PC-3 (cell line): Measurements from ENCODE around the gene BICRAL. TPM values are rescaled to one million over a fixed set of nuclear protein-coding genes. Genes with fewer than 3 reads are reported as not detected.
"Not testable (repeated sequence)": the region's sequence is repeated elsewhere in the genome, so short reads cannot be mapped to it uniquely, and the experiment has no call there.

Source experiments
- ATAC-seq: fragments of 200-7000 bp; cut with Tn5 transposase; 2 replicates; pipeline ENCODE4 v1.9.1; 2020; ENCODE audit warnings: mild to moderate bottlenecking, moderate library complexity
- BruUV-seq: library from RNA; stranded (reverse); fragments of 400-500 nt; replicated peaks from 2 replicates; lab custom pipeline; 2021; lab: Mats Ljungman, UMichigan
- CTCF ChIA-PET: fragments of 300-600 bp; sonication (Branson Sonifier 250); formaldehyde crosslinking; loops from one replicate; lab custom pipeline; 2022; ENCODE audit warnings: antibody characterized with exemption; lab: Charles Lee
- POLR2A ChIA-PET: fragments of 300-600 bp; sonication (Branson Sonifier 250); formaldehyde crosslinking; loops from one replicate; lab custom pipeline; 2022; ENCODE audit warnings: antibody characterized with exemption; ENCODE audit not compliant: unreplicated experiment; lab: Charles Lee
- DNase-seq: peaks from one replicate; pipeline ENCODE4 v3.0.0-alpha.2; 2015
- H2AFZ ChIP-seq: fragments of 300-600 bp; sonication (generic); 2 replicates; pipeline ENCODE4 v1.6.0; 2016; ENCODE audit warnings: antibody characterized with exemption, low read length
- H3F3A ChIP-seq: fragments of 300-600 bp; sonication (generic); one replicate; pipeline ENCODE4 v1.6.0; 2017; ENCODE audit warnings: antibody characterized with exemption, low read length, control low read depth, mild to moderate bottlenecking; ENCODE audit not compliant: unreplicated experiment
- H3K27ac ChIP-seq: fragments of 300-600 bp; sonication (generic); 2 replicates; pipeline ENCODE4 v1.5.1; 2016; ENCODE audit warnings: mild to moderate bottlenecking, low read length
- H3K27me3 ChIP-seq: fragments of 300-600 bp; sonication (generic); 2 replicates; pipeline ENCODE4 v1.6.1; 2016; ENCODE audit warnings: low read length, mixed read lengths
- H3K36me3 ChIP-seq: fragments of 300-600 bp; sonication (generic); 2 replicates; pipeline ENCODE4 v1.6.1; 2016; ENCODE audit warnings: low read depth, mixed run types, low read length, mixed read lengths
- H3K4me1 ChIP-seq: fragments of 300-600 bp; sonication (generic); 2 replicates; pipeline ENCODE4 v1.5.1; 2016; ENCODE audit warnings: low read length; ENCODE audit not compliant: insufficient read depth
- H3K4me2 ChIP-seq: fragments of 300-600 bp; sonication (generic); 2 replicates; pipeline ENCODE4 v1.6.0; 2016; ENCODE audit warnings: low read length
- H3K4me3 ChIP-seq: fragments of 300-600 bp; sonication (generic); 2 replicates; pipeline ENCODE4 v1.5.1; 2016; ENCODE audit warnings: mild to moderate bottlenecking, low read length, mixed read lengths
- H3K79me2 ChIP-seq: fragments of 300-600 bp; sonication (generic); 2 replicates; pipeline ENCODE4 v1.6.1; 2017; ENCODE audit warnings: low read length, mixed read lengths
- H3K9ac ChIP-seq: fragments of 300-600 bp; sonication (generic); 2 replicates; pipeline ENCODE4 v1.6.0; 2016; ENCODE audit warnings: mild to moderate bottlenecking, low read length
- H3K9me2 ChIP-seq: fragments of 300-600 bp; sonication (generic); replicated peaks from 2 replicates; pipeline ENCODE4 v1.6.1; 2016; ENCODE audit warnings: mixed run types, low read length, mixed read lengths
- H3K9me3 ChIP-seq: fragments of 300-600 bp; sonication (generic); 2 replicates; pipeline ENCODE4 v1.6.1; 2016; ENCODE audit warnings: low read length, mixed read lengths
- H4K20me1 ChIP-seq: fragments of 300-600 bp; sonication (generic); 2 replicates; pipeline ENCODE4 v1.6.1; 2016; ENCODE audit warnings: low read length, mixed read lengths
- CTCF ChIP-seq: fragments of 300-600 bp; sonication (generic); conservative IDR thresholded peaks from 2 replicates; pipeline ENCODE4 v1.5.1; 2017; ENCODE audit warnings: antibody characterized with exemption, low read depth, mild to moderate bottlenecking, low read length
- EZH2 ChIP-seq: fragments of 300-600 bp; sonication (generic); IDR thresholded peaks from one replicate; pipeline ENCODE4 v1.6.1; 2017; ENCODE audit warnings: antibody characterized with exemption, mild to moderate bottlenecking, low read length; ENCODE audit not compliant: unreplicated experiment
- EZH2phosphoT487 ChIP-seq: fragments of 300-600 bp; sonication (generic); IDR thresholded peaks from 2 replicates; pipeline ENCODE4 v1.6.1; 2018; ENCODE audit warnings: mild to moderate bottlenecking, antibody characterized with exemption, low read length, borderline replicate concordance
- intact Hi-C: fragments of 100-400 bp; cut with micrococcal nuclease; formaldehyde crosslinking; loops from 2 replicates; pipeline ENCODE4 v1.9.0; 2023
- total RNA-seq: library from RNA; depleted of rRNA; stranded (reverse); fragments of >200 nt; gene quantifications from 2 replicates; pipeline ENCODE4 v1.2.3, GENCODE V29; 2014

BICRAL gene
- total RNA-seq, 1 experiment from 2014 or later, result 3.3 TPM

DNA sequence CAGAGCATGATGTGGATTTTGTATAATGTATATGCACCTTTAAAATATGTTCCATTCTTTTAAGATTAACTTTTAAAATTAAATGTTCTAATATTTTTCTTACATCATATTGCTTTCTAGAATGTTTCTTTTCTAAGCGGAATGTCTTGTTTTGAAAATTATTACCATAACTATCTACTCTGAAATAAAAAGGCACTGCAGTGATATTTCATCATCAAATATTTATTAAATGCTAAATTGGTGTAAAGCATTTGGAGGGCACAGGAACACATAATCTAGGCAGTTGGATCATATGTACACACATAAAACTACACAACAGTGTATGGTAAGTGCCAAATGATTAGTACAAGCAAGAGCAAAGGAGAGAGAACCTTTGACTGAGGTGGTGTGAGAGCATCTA lies 13.8 kb downstream of the BICRAL start:
- no peaks in the 10 kb centered on the region for H3K36me3 ChIP-seq
- H3K9ac ChIP-seq, result no peak overlapping the region
- ATAC-seq (no peak), DNase-seq (no peak)
- no peak overlapping the region for H2AFZ ChIP-seq
- peaks cover 17% of the 10 kb centered on the region for H3K4me1 ChIP-seq
- H3K9me2 ChIP-seq, result no peaks in the 10 kb centered on the region
- H3K4me3 ChIP-seq, result no peak overlapping the region
- H3K79me2 ChIP-seq, result no peaks in the 10 kb centered on the region
- no peak for TF ChIP-seq CTCF
- no peak for TF ChIP-seq EZH2phosphoT487
- no peak for TF ChIP-seq EZH2
- CTCF ChIA-PET, result interaction anchor here (0.6 kb wide), 1 partner anchor 62 kb away, joined by 8 read pairs; no protein-coding TSS in a partner anchor
- BruUV-seq, result no TSS peak
- no peak overlapping the region for H3K27ac ChIP-seq
- H3K4me2 ChIP-seq, result no peak overlapping the region
- no peaks in the 10 kb centered on the region for H3K9me3 ChIP-seq
- peaks cover 4% of the 10 kb centered on the region for H3F3A ChIP-seq
- POLR2A ChIA-PET, result no interaction called here
- no peaks in the 10 kb centered on the region for H4K20me1 ChIP-seq
- H3K27me3 ChIP-seq, result no peaks in the 10 kb centered on the region
- intact Hi-C loops, result no loop called here

GRCh38 chr6:42796171-42796570 lies 14.3 kb downstream of the BICRAL start:
- ChIA-PET POLR2A (no interaction called here), CTCF (interaction anchor here (0.6 kb wide), 1 partner anchor 371 kb away, joined by 6 read pairs; no protein-coding TSS in a partner anchor)
- no peak for TF ChIP-seq EZH2phosphoT487
- TF ChIP-seq CTCF, result no peak
- no peak for TF ChIP-seq EZH2
- H3K4me2 ChIP-seq, result no peak overlapping the region
- no peaks in the 10 kb centered on the region for H3K9me2 ChIP-seq
- H4K20me1 ChIP-seq, result no peaks in the 10 kb centered on the region
- DNase-seq (no peak), ATAC-seq (no peak)
- no peaks in the 10 kb centered on the region for H3K36me3 ChIP-seq
- H3K9ac ChIP-seq, result no peak overlapping the region
- no peak overlapping the region for H3K4me3 ChIP-seq
- intact Hi-C loops, result no loop called here
- peaks cover 22% of the 10 kb centered on the region for H3K4me1 ChIP-seq
- no peaks in the 10 kb centered on the region for H3K27me3 ChIP-seq
- H2AFZ ChIP-seq, result no peak overlapping the region
- no peaks in the 10 kb centered on the region for H3K79me2 ChIP-seq
- H3K27ac ChIP-seq, result no peak overlapping the region
- BruUV-seq, result no TSS peak
- H3K9me3 ChIP-seq, result no peaks in the 10 kb centered on the region
- H3F3A ChIP-seq, result peaks cover 4% of the 10 kb centered on the region

DNA sequence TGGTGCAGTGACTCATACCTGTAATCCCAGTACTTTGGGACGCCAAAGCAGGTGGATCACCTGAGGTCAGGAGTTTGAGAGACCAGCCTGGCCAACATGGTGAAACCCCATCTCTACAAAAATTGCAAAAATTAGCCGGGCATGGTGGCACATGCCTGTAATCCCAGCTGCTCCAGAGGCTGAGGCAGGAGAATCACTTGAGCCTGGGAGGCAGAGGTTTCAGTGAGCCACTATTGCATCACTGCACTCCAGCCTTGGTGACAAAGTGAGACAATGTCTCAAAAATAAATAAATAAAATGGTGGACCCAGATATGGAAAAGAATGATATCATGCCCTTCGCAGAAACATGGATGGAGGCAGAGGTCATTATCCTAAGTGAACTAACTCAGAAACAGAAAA lies 15.8 kb downstream of the BICRAL start:
- H3K9me3 ChIP-seq, H3K9ac ChIP-seq, DNase-seq, H3K36me3 ChIP-seq, H4K20me1 ChIP-seq, H3K79me2 ChIP-seq, H2AFZ ChIP-seq, CTCF ChIA-PET, H3K27me3 ChIP-seq, H3K27ac ChIP-seq, H3K4me3 ChIP-seq, ATAC-seq, H3F3A ChIP-seq, H3K9me2 ChIP-seq, intact Hi-C loops, H3K4me2 ChIP-seq, BruUV-seq: not testable (repeated sequence)
- peaks cover 26% of the 10 kb centered on the region for H3K4me1 ChIP-seq
- POLR2A ChIA-PET, result interaction anchor here (0.6 kb wide), 1 partner anchor 459 kb away, joined by 9 read pairs; no protein-coding TSS in a partner anchor
